GM12878 (cell line): ENCODE results near the gene FNDC8. TPM values are rescaled to one million over a fixed set of nuclear protein-coding genes. Genes with fewer than 3 reads are reported as not detected.

Experiments used
- ATAC-seq: fragments of 200-7000 bp; cut with Tn5 transposase; 3 replicates; pipeline ENCODE4 v1.9.1; 2020; ENCODE audit warnings: mild to moderate bottlenecking, moderate library complexity
- BruUV-seq: library from RNA; stranded (reverse); fragments of 400-500 nt; replicated peaks from 2 replicates; lab custom pipeline; 2021; lab: Mats Ljungman, UMichigan
- CTCF ChIA-PET: fragments of 300-600 bp; sonication (Branson Sonifier 250); formaldehyde crosslinking; extraction: SDS; loops from one replicate; lab custom pipeline; 2021; ENCODE audit warnings: inconsistent platforms; lab: Yijun Ruan, JAX
- POLR2A ChIA-PET: fragments of 350-600 bp; formaldehyde crosslinking; extraction: SDS; loops from one replicate; lab custom pipeline; 2021; ENCODE audit warnings: inconsistent platforms; lab: Charles Lee
- RAD21 ChIA-PET: fragments of 300-600 bp; sonication (Branson Sonifier 250); formaldehyde crosslinking; loops from one replicate; lab custom pipeline; 2023; ENCODE audit warnings: antibody characterized with exemption; ENCODE audit not compliant: unreplicated experiment; lab: Charles Lee
- SMC1A ChIA-PET: fragments of 300-600 bp; sonication (Branson Sonifier 250); formaldehyde crosslinking; loops from one replicate; lab custom pipeline; 2023; ENCODE audit not compliant: unreplicated experiment, uncharacterized antibody; lab: Charles Lee
- DNase-seq: peaks from one replicate; pipeline ENCODE4 v3.0.0-alpha.2; 2011; ENCODE audit warnings: low read depth, low spot score
- FAIRE-seq: peaks from 3 replicates; lab custom pipeline; 2011; peaks lifted over from hg19 to GRCh38; lab: Jason Lieb, UNC
- H2AFZ ChIP-seq: 2 replicates; pipeline ENCODE4 v1.6.0; 2011; ENCODE audit warnings: low read depth, low read length, control low read depth; ENCODE audit not compliant: control insufficient read depth
- H3K27ac ChIP-seq: 2 replicates; pipeline ENCODE4 v1.5.1; 2011; ENCODE audit warnings: control low read depth; ENCODE audit not compliant: control insufficient read depth, insufficient read depth
- H3K27me3 ChIP-seq, 2 experiments: replicated peaks in 1 of 2; 2 replicates each; pipeline versions ENCODE4 v1.6.0 to v1.6.1; 2011; ENCODE audit warnings: low read length in 1 of 2; ENCODE audit not compliant: control insufficient read depth in 2 of 2, insufficient read depth in 2 of 2
- H3K36me3 ChIP-seq, 2 experiments: 2 replicates each; pipeline ENCODE4 v1.5.1; 2011; ENCODE audit warnings: low read length in 1 of 2; ENCODE audit not compliant: control insufficient read depth in 2 of 2, insufficient read depth in 2 of 2
- H3K4me1 ChIP-seq: 2 replicates; pipeline ENCODE4 v1.6.1; 2011; ENCODE audit warnings: mild to moderate bottlenecking, low read length, moderate library complexity, mixed read lengths; ENCODE audit not compliant: control insufficient read depth, insufficient read depth
- H3K4me2 ChIP-seq: 2 replicates; pipeline ENCODE4 v1.6.0; 2011; ENCODE audit warnings: control low read depth; ENCODE audit not compliant: control insufficient read depth, insufficient read depth
- H3K4me3 ChIP-seq: fragments of 200-600 bp; sonication (generic); 2 replicates; pipeline ENCODE4 v1.5.1; 2016
- H3K79me2 ChIP-seq: 2 replicates; pipeline ENCODE4 v1.6.0; 2011; ENCODE audit warnings: low read length; ENCODE audit not compliant: control insufficient read depth, insufficient read depth
- H3K9ac ChIP-seq: 2 replicates; pipeline ENCODE4 v1.8.0; 2011; ENCODE audit warnings: low read length, control low read depth, mixed read lengths; ENCODE audit not compliant: control insufficient read depth, insufficient read depth
- H3K9me3 ChIP-seq: replicated peaks from 3 replicates; pipeline ENCODE4 v1.5.1; 2011; ENCODE audit warnings: mild to moderate bottlenecking, low read length; ENCODE audit not compliant: control insufficient read depth, insufficient read depth
- H4K20me1 ChIP-seq: 2 replicates; pipeline ENCODE4 v1.6.0; 2011; ENCODE audit not compliant: control insufficient read depth, insufficient read depth
- EED ChIP-seq: sonication (generic); IDR thresholded peaks from 2 replicates; pipeline ENCODE4 v1.6.1; 2016; ENCODE audit warnings: antibody characterized with exemption, low read depth
- ETV6 ChIP-seq, 2 experiments: fragments of 450-650 bp in 1 of 2; IDR thresholded peaks in 1 of 2; conservative IDR thresholded peaks in 1 of 2; 2 replicates each; pipeline ENCODE4 v1.6.1; 2014; ENCODE audit warnings: antibody characterized with exemption in 1 of 2, borderline replicate concordance in 1 of 2, low read depth in 1 of 2, mild to moderate bottlenecking in 1 of 2, moderate library complexity in 1 of 2
- KDM1A ChIP-seq: fragments of 200-600 bp; sonication (generic); IDR thresholded peaks from 2 replicates; pipeline ENCODE4 v1.6.1; 2016; ENCODE audit warnings: borderline replicate concordance
- MEF2A ChIP-seq: IDR thresholded peaks from 2 replicates; pipeline ENCODE4 v1.6.1; 2011; ENCODE audit warnings: low read depth, mild to moderate bottlenecking, low read length, moderate library complexity; ENCODE audit not compliant: insufficient read depth
- MTA2 ChIP-seq: fragments of 450-650 bp; IDR thresholded peaks from 2 replicates; pipeline ENCODE4 v1.6.1; 2016; ENCODE audit warnings: low read depth, mild to moderate bottlenecking, moderate library complexity
- MTA3 ChIP-seq: IDR thresholded peaks from 2 replicates; pipeline ENCODE4 v1.6.1; 2012; ENCODE audit warnings: low read length, inconsistent platforms, borderline replicate concordance
- NBN ChIP-seq: fragments of 450-650 bp; IDR thresholded peaks from 2 replicates; pipeline ENCODE4 v1.6.1; 2016
- POU2F2 ChIP-seq: IDR thresholded peaks from 3 replicates; pipeline ENCODE4 v1.6.1; 2011; ENCODE audit warnings: low read depth, mild to moderate bottlenecking, low read length, borderline replicate concordance
- STAT1 ChIP-seq: fragments of 450-650 bp; conservative IDR thresholded peaks from 2 replicates; pipeline ENCODE4 v1.6.1; 2014; ENCODE audit warnings: antibody characterized with exemption, mild to moderate bottlenecking
- TARDBP ChIP-seq: IDR thresholded peaks from 2 replicates; pipeline ENCODE4 v1.6.1; 2016; ENCODE audit warnings: borderline replicate concordance
- ZNF207 ChIP-seq: fragments of 450-650 bp; IDR thresholded peaks from 2 replicates; pipeline ENCODE4 v1.6.1; 2014; ENCODE audit warnings: antibody characterized with exemption, mild to moderate bottlenecking, borderline replicate concordance
- WGBS: methylation state at CpG from one replicate; pipeline ENCODE4 v1.1.6; 2016; ENCODE audit warnings: low lambda C conversion rate; ENCODE audit not compliant: insufficient replicate concordance, insufficient coverage; ENCODE audit errors: missing lambda C conversion rate; 5-methylcytosine and 5-hydroxymethylcytosine counted together
- in situ Hi-C: fragments of 300-500 bp; cut with MboI; formaldehyde crosslinking; loops from 9 replicates; pipeline ENCODE4 v1.14.3; 2018; ENCODE audit warnings: mixed read lengths
- intact Hi-C: fragments of 100-400 bp; cut with micrococcal nuclease; formaldehyde crosslinking; loops from one replicate; pipeline ENCODE4 v1.14.2; 2022; ENCODE audit not compliant: unreplicated experiment
- polyA plus RNA-seq, 11 experiments: library from polyadenylated mRNA; depleted of rRNA in 4 of 11; unstranded in 6 of 11; stranded (reverse) in 5 of 11; fragments of >200 nt; fragmentation: Nextera tagmentation in 4 of 11; fragmentation: Illumina TruSeq in 1 of 11; extraction: Ambion mirVana in 4 of 11; extraction: Trizol in 1 of 11; gene quantifications; 1 replicate in 1 of 11; 2 replicates in 10 of 11; pipeline versions ENCODE4 v1.2.1 to v1.2.3, GENCODE V29; 2011 to 2016; ENCODE audit warnings: inconsistent platforms in 2 of 11, missing spikeins in 2 of 11, low read depth in 1 of 11
- total RNA-seq, 4 experiments: library from RNA; depleted of rRNA in 3 of 4; stranded (reverse); fragments of >200 nt in 3 of 4; fragmentation: Illumina TruSeq in 1 of 4; extraction: Trizol in 1 of 4; gene quantifications; 2 replicates each; pipeline versions ENCODE4 v1.2.1 to v1.2.3, GENCODE V29; 2013 to 2021
- TF ChIP-seq, protein P1 (sequence below), 3 experiments: IDR thresholded peaks in 2 of 3; conservative IDR thresholded peaks in 1 of 3; 2 replicates each; pipeline ENCODE4 v1.5.1; 2011; ENCODE audit warnings: low read depth in 3 of 3, low read length in 3 of 3, mild to moderate bottlenecking in 3 of 3, control low read depth in 2 of 3, moderate library complexity in 2 of 3, inconsistent platforms in 1 of 3, mixed read lengths in 1 of 3; ENCODE audit not compliant: control insufficient read depth in 2 of 3, insufficient read depth in 1 of 3; ENCODE audit errors: extremely low read depth in 1 of 3
- TF ChIP-seq, protein P2 (sequence below): fragments of 450-650 bp; IDR thresholded peaks from 2 replicates; pipeline ENCODE4 v1.6.1; 2017; ENCODE audit warnings: low read depth, mild to moderate bottlenecking, moderate library complexity
- TF ChIP-seq, protein P3 (sequence below): IDR thresholded peaks from 2 replicates; pipeline ENCODE4 v1.6.1; 2012; ENCODE audit warnings: low read depth, low read length, improper control_type of control experiment
- TF ChIP-seq, protein P4 (sequence below): fragments of 450-650 bp; IDR thresholded peaks from 2 replicates; pipeline ENCODE4 v1.6.1; 2016; ENCODE audit warnings: mild to moderate bottlenecking
- TF ChIP-seq, protein P5 (sequence below): fragments of 450-650 bp; IDR thresholded peaks from 2 replicates; pipeline ENCODE4 v1.6.1; 2016; ENCODE audit warnings: mild to moderate bottlenecking

The FNDC8 gene
- total and polyA plus RNA-seq, 10 of the 15 experiments (the other 5 are each of a cell fraction or from before 2014, with no cell fraction given): 0.06 to 0.15 (median 0.11) TPM; not detected in 7

DNA sequence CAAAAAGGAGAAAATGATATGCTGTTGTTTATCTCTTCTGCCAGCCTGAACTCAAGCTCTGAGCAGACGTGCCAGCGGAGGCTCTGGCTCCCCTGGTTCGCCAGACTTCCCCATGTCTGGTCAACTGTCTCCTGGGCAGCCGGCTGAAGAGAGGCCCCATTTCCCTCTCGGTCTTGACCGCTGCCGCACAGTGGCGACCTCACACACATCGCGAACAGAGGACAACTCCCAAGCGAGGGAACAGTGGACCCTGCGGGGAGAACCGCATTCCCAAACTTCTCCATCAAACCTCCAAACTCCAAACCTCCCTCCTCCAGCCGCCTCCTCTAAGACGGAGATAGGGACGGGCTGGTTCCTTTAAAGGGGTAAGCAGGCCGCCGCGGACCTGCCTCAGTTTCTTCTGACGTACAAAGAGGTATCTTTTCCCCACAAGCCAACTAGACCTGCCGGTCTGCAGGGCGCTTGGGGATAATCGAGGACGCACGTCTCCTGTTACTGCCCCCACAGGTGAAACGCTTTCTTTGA lies 33.0 kb upstream of the FNDC8 start:
- in situ Hi-C loops: no loop called here
- TSS peak; percentile 66 for BruUV-seq
- ATAC-seq: peak; percentile 48
- Histone ChIP-seq H3K9ac (peak overlapping the region; percentile 95), H3K36me3 (no peaks in the 10 kb centered on the region; a peak in 1 of 4 replicates), H3K9me3 (no peaks in the 10 kb centered on the region), H3K4me3 (peak overlapping the region; percentile 80), H3K4me1 (peaks cover 12% of the 10 kb centered on the region), H3K79me2 (peaks cover 53% of the 10 kb centered on the region), H2AFZ (peak overlapping the region; percentile 62), H4K20me1 (no peaks in the 10 kb centered on the region), H3K27ac (peak overlapping the region; percentile 96), H3K4me2 (peak overlapping the region; percentile 73), H3K27me3 (no peaks in the 10 kb centered on the region)
- RAD21 ChIA-PET: interaction anchor here (1.1 to 17.8 kb wide), 7 partner anchors 9 to 108 kb away, joined by 3 to 452 read pairs (median 5); partner anchors contain the start of genes LIG3 and RFFL
- DNase-seq: no peak
- CTCF ChIA-PET: interaction anchor here (0.8 to 3.0 kb wide), 6 partner anchors 10 to 47 kb away, joined by 3 to 23 read pairs (median 6); partner anchors contain the start of gene RFFL
- SMC1A ChIA-PET: interaction anchor here (1.0 to 14.7 kb wide), 7 partner anchors 9 to 69 kb away, joined by 3 to 534 read pairs (median 4); partner anchors contain the start of genes RAD51D and RFFL
- intact Hi-C loops: loop anchor here (1.0 to 5.0 kb wide), 3 partner anchors 25 to 106 kb away; partner anchors contain the start of genes LIG3, RAD51D and RFFL
- WGBS: 2% methylated on average over 26 of the region's 26 CpGs
- peak; percentile 56 for FAIRE-seq
- POLR2A ChIA-PET: interaction anchor here (1.0 to 5.0 kb wide), 5 partner anchors 9 to 44 kb away, joined by 4 to 115 read pairs (median 13); partner anchors contain the start of gene RFFL
- TF ChIP-seq NBN: peak; percentile 84
- TF ChIP-seq, protein P1, sequence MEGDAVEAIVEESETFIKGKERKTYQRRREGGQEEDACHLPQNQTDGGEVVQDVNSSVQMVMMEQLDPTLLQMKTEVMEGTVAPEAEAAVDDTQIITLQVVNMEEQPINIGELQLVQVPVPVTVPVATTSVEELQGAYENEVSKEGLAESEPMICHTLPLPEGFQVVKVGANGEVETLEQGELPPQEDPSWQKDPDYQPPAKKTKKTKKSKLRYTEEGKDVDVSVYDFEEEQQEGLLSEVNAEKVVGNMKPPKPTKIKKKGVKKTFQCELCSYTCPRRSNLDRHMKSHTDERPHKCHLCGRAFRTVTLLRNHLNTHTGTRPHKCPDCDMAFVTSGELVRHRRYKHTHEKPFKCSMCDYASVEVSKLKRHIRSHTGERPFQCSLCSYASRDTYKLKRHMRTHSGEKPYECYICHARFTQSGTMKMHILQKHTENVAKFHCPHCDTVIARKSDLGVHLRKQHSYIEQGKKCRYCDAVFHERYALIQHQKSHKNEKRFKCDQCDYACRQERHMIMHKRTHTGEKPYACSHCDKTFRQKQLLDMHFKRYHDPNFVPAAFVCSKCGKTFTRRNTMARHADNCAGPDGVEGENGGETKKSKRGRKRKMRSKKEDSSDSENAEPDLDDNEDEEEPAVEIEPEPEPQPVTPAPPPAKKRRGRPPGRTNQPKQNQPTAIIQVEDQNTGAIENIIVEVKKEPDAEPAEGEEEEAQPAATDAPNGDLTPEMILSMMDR (IDR thresholded peaks at IDR 0.05 in 2 of 3, conservative IDR thresholded peaks at IDR 0.05 in 1 of 3; ENCODE audit: control insufficient read depth in 2 of 3, extremely low read depth in 1 of 3, insufficient read depth in 1 of 3, low read depth in 3 of 3, low read length in 3 of 3): peak in 2 of 3 experiments; percentile 2 to 26; a peak in 3 of 6 replicates
- no peak for TF ChIP-seq MEF2A
- TF ChIP-seq, protein P2, sequence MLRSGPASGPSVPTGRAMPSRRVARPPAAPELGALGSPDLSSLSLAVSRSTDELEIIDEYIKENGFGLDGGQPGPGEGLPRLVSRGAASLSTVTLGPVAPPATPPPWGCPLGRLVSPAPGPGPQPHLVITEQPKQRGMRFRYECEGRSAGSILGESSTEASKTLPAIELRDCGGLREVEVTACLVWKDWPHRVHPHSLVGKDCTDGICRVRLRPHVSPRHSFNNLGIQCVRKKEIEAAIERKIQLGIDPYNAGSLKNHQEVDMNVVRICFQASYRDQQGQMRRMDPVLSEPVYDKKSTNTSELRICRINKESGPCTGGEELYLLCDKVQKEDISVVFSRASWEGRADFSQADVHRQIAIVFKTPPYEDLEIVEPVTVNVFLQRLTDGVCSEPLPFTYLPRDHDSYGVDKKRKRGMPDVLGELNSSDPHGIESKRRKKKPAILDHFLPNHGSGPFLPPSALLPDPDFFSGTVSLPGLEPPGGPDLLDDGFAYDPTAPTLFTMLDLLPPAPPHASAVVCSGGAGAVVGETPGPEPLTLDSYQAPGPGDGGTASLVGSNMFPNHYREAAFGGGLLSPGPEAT: peak; percentile 86
- TF ChIP-seq, protein P3, sequence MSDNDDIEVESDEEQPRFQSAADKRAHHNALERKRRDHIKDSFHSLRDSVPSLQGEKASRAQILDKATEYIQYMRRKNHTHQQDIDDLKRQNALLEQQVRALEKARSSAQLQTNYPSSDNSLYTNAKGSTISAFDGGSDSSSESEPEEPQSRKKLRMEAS: no peak; the same call in 1 of the 2 replicates
- TF ChIP-seq MTA2: peak; percentile 60; the same call in 1 of the 2 replicates
- TF ChIP-seq TARDBP: no peak
- peak; percentile 51; the same call in 1 of the 2 replicates for TF ChIP-seq STAT1
- no peak for TF ChIP-seq ETV6 (conservative IDR thresholded peaks at IDR 0.05 in 1 of 2, IDR thresholded peaks at IDR 0.05 in 1 of 2; ENCODE audit: borderline replicate concordance in 1 of 2, low read depth in 1 of 2)
- no peak for TF ChIP-seq ZNF207
- TF ChIP-seq MTA3: 0 out of 2 replicates have a peak, but pooled peaks have one; percentile 2
- TF ChIP-seq EED: peak; percentile 32; the same call in 1 of the 2 replicates
- TF ChIP-seq, protein P4, sequence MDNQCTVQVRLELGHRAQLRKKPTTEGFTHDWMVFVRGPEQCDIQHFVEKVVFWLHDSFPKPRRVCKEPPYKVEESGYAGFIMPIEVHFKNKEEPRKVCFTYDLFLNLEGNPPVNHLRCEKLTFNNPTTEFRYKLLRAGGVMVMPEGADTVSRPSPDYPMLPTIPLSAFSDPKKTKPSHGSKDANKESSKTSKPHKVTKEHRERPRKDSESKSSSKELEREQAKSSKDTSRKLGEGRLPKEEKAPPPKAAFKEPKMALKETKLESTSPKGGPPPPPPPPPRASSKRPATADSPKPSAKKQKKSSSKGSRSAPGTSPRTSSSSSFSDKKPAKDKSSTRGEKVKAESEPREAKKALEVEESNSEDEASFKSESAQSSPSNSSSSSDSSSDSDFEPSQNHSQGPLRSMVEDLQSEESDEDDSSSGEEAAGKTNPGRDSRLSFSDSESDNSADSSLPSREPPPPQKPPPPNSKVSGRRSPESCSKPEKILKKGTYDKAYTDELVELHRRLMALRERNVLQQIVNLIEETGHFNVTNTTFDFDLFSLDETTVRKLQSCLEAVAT: peak; percentile 90
- no peak for TF ChIP-seq POU2F2
- no peak for TF ChIP-seq KDM1A
- TF ChIP-seq, protein P5, sequence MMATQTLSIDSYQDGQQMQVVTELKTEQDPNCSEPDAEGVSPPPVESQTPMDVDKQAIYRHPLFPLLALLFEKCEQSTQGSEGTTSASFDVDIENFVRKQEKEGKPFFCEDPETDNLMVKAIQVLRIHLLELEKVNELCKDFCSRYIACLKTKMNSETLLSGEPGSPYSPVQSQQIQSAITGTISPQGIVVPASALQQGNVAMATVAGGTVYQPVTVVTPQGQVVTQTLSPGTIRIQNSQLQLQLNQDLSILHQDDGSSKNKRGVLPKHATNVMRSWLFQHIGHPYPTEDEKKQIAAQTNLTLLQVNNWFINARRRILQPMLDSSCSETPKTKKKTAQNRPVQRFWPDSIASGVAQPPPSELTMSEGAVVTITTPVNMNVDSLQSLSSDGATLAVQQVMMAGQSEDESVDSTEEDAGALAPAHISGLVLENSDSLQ: no peak
